Thyroid gland (tissue), 4 donors: ENCODE results near the gene B4GALT5.

Experiments used
- CTCF ChIP-seq, 6 experiments: fragments of 200-600 bp in 3 of 6; fragments of 450-650 bp in 3 of 6; sonication (generic) in 3 of 6; IDR thresholded peaks; one replicate each; pipeline ENCODE4 v1.5.1; 2016 to 2019; ENCODE audit warnings: antibody characterized with exemption in 6 of 6, mild to moderate bottlenecking in 2 of 6, inconsistent platforms in 1 of 6, moderate library complexity in 1 of 6
- POLR2A ChIP-seq, 2 donors: fragments of 450-650 bp; IDR thresholded peaks; one replicate each; pipeline ENCODE4 v1.6.1; 2017; ENCODE audit warnings: antibody characterized with exemption in 2 of 2, mild to moderate bottlenecking in 2 of 2, moderate library complexity in 1 of 2

GRCh38 chr20:49649672-49650071 is 64.0 kb downstream of the B4GALT5 start:
- TF ChIP-seq CTCF (IDR thresholded peaks at IDR 0.05) = no peak
- no peak for TF ChIP-seq POLR2A (IDR thresholded peaks at IDR 0.05)
